Measurements from ENCODE around the gene RBM19.

RBM19 gene

DNA sequence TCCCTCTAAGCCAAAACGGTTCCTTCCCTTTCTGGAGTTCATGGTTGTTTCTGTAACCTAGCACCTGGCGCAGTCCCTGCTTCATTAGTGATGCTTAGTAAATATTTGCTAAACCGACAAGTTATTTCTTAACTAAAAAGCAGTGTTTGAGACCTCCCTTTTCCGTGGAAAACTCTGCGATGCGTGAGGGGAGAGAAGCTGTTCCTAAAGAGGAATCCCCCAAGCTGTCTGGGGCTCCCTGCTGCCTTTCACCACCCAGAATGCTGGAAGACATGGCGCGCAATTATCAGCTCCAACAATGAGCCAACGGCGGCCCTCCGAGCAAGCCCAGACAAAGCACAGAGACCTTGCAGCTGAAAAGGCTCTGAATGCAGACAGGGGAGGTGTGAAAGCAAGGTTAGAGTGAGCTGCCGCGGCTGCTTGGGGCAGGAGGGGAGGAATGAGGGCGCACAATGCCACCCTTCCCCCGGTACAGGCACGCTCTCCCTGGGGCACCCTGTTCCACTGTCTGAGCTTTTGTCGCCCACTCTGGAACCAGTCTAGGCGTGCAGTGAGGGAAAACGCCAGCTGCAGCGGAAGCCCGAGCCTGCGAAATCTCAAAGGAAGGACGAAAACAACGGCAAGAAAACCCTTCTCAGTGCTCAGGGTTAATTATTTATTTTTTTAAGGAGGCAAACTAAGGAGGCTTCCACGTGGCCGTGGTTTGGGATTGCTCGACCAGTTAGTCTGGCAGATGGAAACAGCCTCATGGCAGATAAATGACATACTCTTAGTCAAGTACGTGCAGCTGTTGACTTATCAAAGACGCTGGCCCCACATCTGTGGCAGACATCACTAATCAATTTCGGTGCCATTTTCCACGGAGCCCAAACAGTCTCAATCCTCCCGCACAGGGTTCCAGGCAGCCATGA, 66.3 kb downstream of the RBM19 start:
- Histone ChIP-seq H3K27me3 (ENCODE audit: insufficient read depth, poor library complexity, severe bottlenecking) (no peaks in the 10 kb centered on the region), H3K4me3 (replicated peaks; ENCODE audit: insufficient read depth, low read length) (no peak overlapping the region), H3K27ac (replicated peaks) (no peak overlapping the region)
- no peak for DNase-seq (ENCODE audit: low read depth in 1 of 2, low spot score in 1 of 2)
- TF ChIP-seq REST (IDR thresholded peaks at IDR 0.05; ENCODE audit: insufficient replicate concordance, low read depth) (no peak), GABPA (IDR thresholded peaks at IDR 0.05; ENCODE audit: low read depth) (no peak), POLR2AphosphoS5 (IDR thresholded peaks at IDR 0.05; ENCODE audit: low read depth) (no peak), CTCF (IDR thresholded peaks at IDR 0.05; ENCODE audit: insufficient read depth, low read length) (no peak), SPI1 (IDR thresholded peaks at IDR 0.05; ENCODE audit: borderline replicate concordance, low read depth) (no peak)

GRCh38 chr12:113899042-113899560, 67.0 kb downstream of the RBM19 start:
- no peak overlapping the region for H3K27ac ChIP-seq (replicated peaks)
- H3K4me3 ChIP-seq (replicated peaks; ENCODE audit: insufficient read depth, low read length): no peak overlapping the region
- DNase-seq (ENCODE audit: low read depth in 1 of 2, low spot score in 1 of 2): no peak
- H3K27me3 ChIP-seq (ENCODE audit: insufficient read depth, poor library complexity, severe bottlenecking): no peaks in the 10 kb centered on the region
- TF ChIP-seq CTCF (IDR thresholded peaks at IDR 0.05; ENCODE audit: insufficient read depth, low read length): no peak
- TF ChIP-seq GABPA (IDR thresholded peaks at IDR 0.05; ENCODE audit: low read depth): no peak
- TF ChIP-seq SPI1 (IDR thresholded peaks at IDR 0.05; ENCODE audit: borderline replicate concordance, low read depth): no peak
- TF ChIP-seq REST (IDR thresholded peaks at IDR 0.05; ENCODE audit: insufficient replicate concordance, low read depth): no peak
- TF ChIP-seq POLR2AphosphoS5 (IDR thresholded peaks at IDR 0.05; ENCODE audit: low read depth): no peak

- no peak for DNase-seq (ENCODE audit: low read depth in 1 of 2, low spot score in 1 of 2)
- no peak overlapping the region for H3K27ac ChIP-seq (replicated peaks)
Measured at GRCh38 chr12:113898466-113898865, 67.7 kb downstream of the RBM19 start.

More at GRCh38 chr12:113898466-113898865, 67.7 kb downstream of the RBM19 start:
- no peak overlapping the region for H3K4me3 ChIP-seq (replicated peaks; ENCODE audit: insufficient read depth, low read length)
- no peaks in the 10 kb centered on the region for H3K27me3 ChIP-seq (ENCODE audit: insufficient read depth, poor library complexity, severe bottlenecking)
- TF ChIP-seq GABPA (IDR thresholded peaks at IDR 0.05; ENCODE audit: low read depth) (no peak), POLR2AphosphoS5 (IDR thresholded peaks at IDR 0.05; ENCODE audit: low read depth) (no peak), REST (IDR thresholded peaks at IDR 0.05; ENCODE audit: insufficient replicate concordance, low read depth) (no peak), SPI1 (IDR thresholded peaks at IDR 0.05; ENCODE audit: borderline replicate concordance, low read depth) (no peak), CTCF (IDR thresholded peaks at IDR 0.05; ENCODE audit: insufficient read depth, low read length) (no peak)

All from HL-60 (cell line).